ENCODE data around the gene IDH1.
"Not testable (repeated sequence)": the region's sequence is repeated elsewhere in the genome, so short reads cannot be mapped to it uniquely, and the experiment has no call there.

- TF ChIP-seq EZH2 (IDR thresholded peaks at IDR 0.05; ENCODE audit: low read length, unreplicated experiment); CTCF (conservative IDR thresholded peaks at IDR 0.05; ENCODE audit: low read depth, low read length); EZH2phosphoT487 (IDR thresholded peaks at IDR 0.05; ENCODE audit: borderline replicate concordance, low read length): not testable (repeated sequence)
These were observed 2.3 kb upstream of the IDH1 start for GRCh38 chr2:208256849-208257813.
